MM.1S (cell line): Measurements from ENCODE around the gene POLG.
A peak's percentile ranks its signal among the peaks of the same experiment; 100 is the strongest.

Experiments
- DNase-seq: peaks from one replicate; pipeline ENCODE4 v3.0.0-alpha.2; 2015
- H2AFZ ChIP-seq: fragments of 300-600 bp; sonication (generic); 2 replicates; pipeline ENCODE4 v1.6.0; 2016; ENCODE audit warnings: antibody characterized with exemption, low read length
- H3F3A ChIP-seq: fragments of 300-600 bp; sonication (generic); 2 replicates; pipeline ENCODE4 v1.6.1; 2016; ENCODE audit warnings: mild to moderate bottlenecking, antibody characterized with exemption, low read length, moderate library complexity, mixed read lengths; ENCODE audit not compliant: insufficient read depth
- H3K27ac ChIP-seq: fragments of 300-600 bp; sonication (generic); 2 replicates; pipeline ENCODE4 v1.5.1; 2016; ENCODE audit warnings: mild to moderate bottlenecking, low read length
- H3K27me3 ChIP-seq: fragments of 300-600 bp; sonication (generic); replicated peaks from 2 replicates; pipeline ENCODE4 v1.6.0; 2016; ENCODE audit warnings: low read length; ENCODE audit not compliant: insufficient read depth
- H3K36me3 ChIP-seq: fragments of 300-600 bp; sonication (generic); replicated peaks from 2 replicates; pipeline ENCODE4 v1.6.1; 2016; ENCODE audit warnings: mild to moderate bottlenecking, low read length, mixed read lengths; ENCODE audit not compliant: insufficient read depth
- H3K4me1 ChIP-seq: fragments of 300-600 bp; sonication (generic); 2 replicates; pipeline ENCODE4 v1.6.1; 2016; ENCODE audit warnings: low read length, mixed read lengths
- H3K4me2 ChIP-seq: fragments of 300-600 bp; sonication (generic); 2 replicates; pipeline ENCODE4 v1.6.0; 2016; ENCODE audit warnings: low read depth, low read length
- H3K4me3 ChIP-seq: fragments of 300-600 bp; sonication (generic); 2 replicates; pipeline ENCODE4 v1.5.1; 2016; ENCODE audit warnings: low read length, mixed read lengths
- H3K79me2 ChIP-seq: fragments of 300-600 bp; sonication (generic); 2 replicates; pipeline ENCODE4 v1.6.1; 2016; ENCODE audit warnings: mixed run types, low read length, mixed read lengths
- H3K9ac ChIP-seq: fragments of 300-600 bp; sonication (generic); 2 replicates; pipeline ENCODE4 v1.6.1; 2016; ENCODE audit warnings: low read length, mixed read lengths
- H3K9me2 ChIP-seq: fragments of 300-600 bp; sonication (generic); replicated peaks from 2 replicates; pipeline ENCODE4 v1.6.1; 2016; ENCODE audit warnings: mild to moderate bottlenecking, low read length, mixed read lengths; ENCODE audit not compliant: insufficient read depth
- H3K9me3 ChIP-seq: fragments of 300-600 bp; sonication (generic); replicated peaks from 2 replicates; pipeline ENCODE4 v1.6.1; 2016; ENCODE audit warnings: mild to moderate bottlenecking, low read length, mixed read lengths; ENCODE audit not compliant: insufficient read depth
- H4K20me1 ChIP-seq: fragments of 300-600 bp; sonication (generic); 2 replicates; pipeline ENCODE4 v1.6.1; 2016; ENCODE audit warnings: mild to moderate bottlenecking, low read length, moderate library complexity, mixed read lengths; ENCODE audit not compliant: insufficient read depth
- EZH2 ChIP-seq: fragments of 300-600 bp; sonication (generic); optimal IDR thresholded peaks from 2 replicates; pipeline ENCODE3; 2017; ENCODE audit warnings: low read depth, mild to moderate bottlenecking, antibody characterized with exemption, low read length, mixed read lengths
- EZH2phosphoT487 ChIP-seq: fragments of 300-600 bp; sonication (generic); IDR thresholded peaks from 2 replicates; pipeline ENCODE4 v1.6.1; 2018; ENCODE audit warnings: antibody characterized with exemption, low read length
- TF ChIP-seq, protein P1 (sequence below): fragments of 300-600 bp; sonication (generic); IDR thresholded peaks from 2 replicates; pipeline ENCODE4 v1.5.1; 2016; ENCODE audit warnings: antibody characterized with exemption, low read length, mixed read lengths

POLG gene

DNA sequence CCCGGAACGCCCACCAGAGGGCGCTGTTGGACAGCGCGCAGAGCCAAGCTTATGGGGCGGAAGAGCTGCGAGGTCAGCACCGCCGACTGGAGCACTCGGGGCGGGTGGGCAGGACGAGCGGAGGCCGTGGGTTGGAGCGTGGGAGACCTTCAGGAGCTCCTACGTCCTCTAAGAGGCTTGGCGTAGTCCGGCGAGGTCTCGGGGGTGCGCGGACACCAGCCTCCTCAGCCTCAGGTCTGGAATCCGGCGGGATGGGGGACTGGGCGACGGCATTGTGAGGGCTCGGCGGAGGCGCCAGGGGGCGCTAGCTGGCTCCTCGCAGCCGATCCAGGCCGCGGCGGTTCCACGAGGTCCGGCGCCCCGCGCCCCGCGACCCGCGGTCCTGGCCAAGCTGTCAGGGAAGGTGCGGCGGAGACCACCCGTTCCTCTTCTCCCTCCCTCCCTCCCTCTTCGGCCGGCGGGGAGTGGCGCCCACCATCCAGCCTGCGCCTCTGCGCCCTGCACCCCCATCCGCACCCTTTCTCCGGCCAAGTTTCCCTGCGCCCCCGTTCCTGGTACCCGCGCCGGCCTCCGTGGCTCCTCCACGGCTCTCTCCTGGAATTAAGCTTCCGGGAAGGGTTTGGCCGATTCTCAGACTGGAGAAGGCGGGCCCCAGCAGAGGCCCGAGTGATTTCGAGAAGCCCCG lies 24.3 kb upstream of the POLG start:
- H3K27me3 ChIP-seq = peaks cover 81% of the 10 kb centered on the region
- peak overlapping the region; percentile 84 for H2AFZ ChIP-seq
- H3K9me2 ChIP-seq = no peaks in the 10 kb centered on the region

GRCh38 chr15:89358435-89358754 lies 23.8 kb upstream of the POLG start:
- H4K20me1 ChIP-seq = no peaks in the 10 kb centered on the region
- no peaks in the 10 kb centered on the region for H3F3A ChIP-seq
- H3K4me1 ChIP-seq = peaks cover 5% of the 10 kb centered on the region
- DNase-seq = peak; percentile 83
- no peak overlapping the region for H3K27ac ChIP-seq
- H3K9me2 ChIP-seq = no peaks in the 10 kb centered on the region
- H3K79me2 ChIP-seq = no peaks in the 10 kb centered on the region
- no peaks in the 10 kb centered on the region for H3K9me3 ChIP-seq
- peak overlapping the region; percentile 84 for H2AFZ ChIP-seq
- TF ChIP-seq EZH2 (no peak), EZH2phosphoT487 (no peak)
- TF ChIP-seq, protein P1, sequence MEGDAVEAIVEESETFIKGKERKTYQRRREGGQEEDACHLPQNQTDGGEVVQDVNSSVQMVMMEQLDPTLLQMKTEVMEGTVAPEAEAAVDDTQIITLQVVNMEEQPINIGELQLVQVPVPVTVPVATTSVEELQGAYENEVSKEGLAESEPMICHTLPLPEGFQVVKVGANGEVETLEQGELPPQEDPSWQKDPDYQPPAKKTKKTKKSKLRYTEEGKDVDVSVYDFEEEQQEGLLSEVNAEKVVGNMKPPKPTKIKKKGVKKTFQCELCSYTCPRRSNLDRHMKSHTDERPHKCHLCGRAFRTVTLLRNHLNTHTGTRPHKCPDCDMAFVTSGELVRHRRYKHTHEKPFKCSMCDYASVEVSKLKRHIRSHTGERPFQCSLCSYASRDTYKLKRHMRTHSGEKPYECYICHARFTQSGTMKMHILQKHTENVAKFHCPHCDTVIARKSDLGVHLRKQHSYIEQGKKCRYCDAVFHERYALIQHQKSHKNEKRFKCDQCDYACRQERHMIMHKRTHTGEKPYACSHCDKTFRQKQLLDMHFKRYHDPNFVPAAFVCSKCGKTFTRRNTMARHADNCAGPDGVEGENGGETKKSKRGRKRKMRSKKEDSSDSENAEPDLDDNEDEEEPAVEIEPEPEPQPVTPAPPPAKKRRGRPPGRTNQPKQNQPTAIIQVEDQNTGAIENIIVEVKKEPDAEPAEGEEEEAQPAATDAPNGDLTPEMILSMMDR = no peak
- peaks cover 76% of the 10 kb centered on the region for H3K27me3 ChIP-seq
- H3K4me3 ChIP-seq = peak overlapping the region; percentile 73
- H3K9ac ChIP-seq = no peak overlapping the region
- no peaks in the 10 kb centered on the region for H3K36me3 ChIP-seq
- H3K4me2 ChIP-seq = peak overlapping the region; percentile 94

More for the DNA sequence above, 24.3 kb upstream of the POLG start:
- H3K79me2 ChIP-seq = no peaks in the 10 kb centered on the region
- H3K27ac ChIP-seq = no peak overlapping the region
- peaks cover 5% of the 10 kb centered on the region for H3K4me1 ChIP-seq
- TF ChIP-seq EZH2phosphoT487 = no peak
- no peak for TF ChIP-seq EZH2
- TF ChIP-seq, protein P1 = peak; percentile 96
- no peak overlapping the region for H3K9ac ChIP-seq
- H4K20me1 ChIP-seq = no peaks in the 10 kb centered on the region
- peak overlapping the region; percentile 73 for H3K4me3 ChIP-seq
- H3K36me3 ChIP-seq = no peaks in the 10 kb centered on the region
- H3F3A ChIP-seq = no peaks in the 10 kb centered on the region
- no peak for DNase-seq
- no peaks in the 10 kb centered on the region for H3K9me3 ChIP-seq
- H3K4me2 ChIP-seq = peak overlapping the region; percentile 94

- Histone ChIP-seq H3K4me3 (no peak overlapping the region), H3F3A (no peaks in the 10 kb centered on the region), H3K9ac (no peak overlapping the region), H4K20me1 (no peaks in the 10 kb centered on the region), H3K9me2 (no peaks in the 10 kb centered on the region), H3K9me3 (no peaks in the 10 kb centered on the region), H3K36me3 (no peaks in the 10 kb centered on the region), H2AFZ (no peak overlapping the region), H3K27me3 (peaks cover 65% of the 10 kb centered on the region), H3K4me1 (peaks cover 5% of the 10 kb centered on the region), H3K27ac (no peak overlapping the region), H3K4me2 (no peak overlapping the region), H3K79me2 (no peaks in the 10 kb centered on the region)
- TF ChIP-seq EZH2 (no peak), EZH2phosphoT487 (no peak)
- TF ChIP-seq, protein P1 = peak; percentile 70
- DNase-seq = peak; percentile 25
Measured at GRCh38 chr15:89356634-89357298, 22.1 kb upstream of the POLG start.
